Keratinocyte (primary cell): Measurements from ENCODE around the gene PALD1. TPM values are rescaled to one million over a fixed set of nuclear protein-coding genes. Genes with fewer than 3 reads are reported as not detected.

Experiments
- DNase-seq: peaks from one replicate; pipeline ENCODE4 v3.0.0-alpha.2; 2011; ENCODE audit warnings: low read depth, missing footprints, low spot score
- FAIRE-seq: peaks from 2 replicates; lab custom pipeline; 2011; peaks lifted over from hg19 to GRCh38; lab: Jason Lieb, UNC
- H2AFZ ChIP-seq: 2 replicates; pipeline ENCODE4 v1.6.0; 2012; ENCODE audit warnings: low read length, control low read depth, inconsistent platforms; ENCODE audit not compliant: control insufficient read depth
- H3K27ac ChIP-seq: 2 replicates; pipeline ENCODE4 v1.5.1; 2011; ENCODE audit warnings: low read length; ENCODE audit not compliant: control insufficient read depth, insufficient read depth
- H3K27me3 ChIP-seq: 3 replicates; pipeline ENCODE4 v1.6.0; 2011; ENCODE audit warnings: low read length; ENCODE audit not compliant: control insufficient read depth, insufficient read depth; ENCODE audit errors: extremely low read depth
- H3K36me3 ChIP-seq, 2 experiments: 2 replicates in 1 of 2; 3 replicates in 1 of 2; pipeline ENCODE4 v1.5.1; 2011; ENCODE audit warnings: low read length in 2 of 2, mild to moderate bottlenecking in 1 of 2; ENCODE audit not compliant: control insufficient read depth in 2 of 2, insufficient read depth in 2 of 2; ENCODE audit errors: extremely low read depth in 1 of 2
- H3K4me1 ChIP-seq: 3 replicates; pipeline ENCODE4 v1.5.1; 2011; ENCODE audit warnings: low read length; ENCODE audit not compliant: control insufficient read depth, insufficient read depth; ENCODE audit errors: extremely low read depth
- H3K4me2 ChIP-seq: 3 replicates; pipeline ENCODE4 v1.6.0; 2011; ENCODE audit warnings: low read depth, low read length; ENCODE audit not compliant: control insufficient read depth, insufficient read depth; ENCODE audit errors: extremely low read depth
- H3K4me3 ChIP-seq, 3 experiments: fragments of 200-600 bp in 1 of 3; sonication (generic) in 1 of 3; 2 replicates in 2 of 3; 3 replicates in 1 of 3; pipeline ENCODE4 v1.5.1; 2011 to 2016; ENCODE audit warnings: low read length in 3 of 3, mild to moderate bottlenecking in 3 of 3, control low read depth in 2 of 3, inconsistent platforms in 1 of 3, low read depth in 1 of 3, mixed read lengths in 1 of 3, mixed run types in 1 of 3, moderate library complexity in 1 of 3; ENCODE audit not compliant: control insufficient read depth in 2 of 3, insufficient read depth in 2 of 3; ENCODE audit errors: extremely low read depth in 1 of 3
- H3K79me2 ChIP-seq: 2 replicates; pipeline ENCODE4 v1.6.0; 2012; ENCODE audit warnings: low read length; ENCODE audit not compliant: control insufficient read depth, insufficient read depth
- H3K9ac ChIP-seq: 3 replicates; pipeline ENCODE4 v1.6.0; 2011; ENCODE audit warnings: low read length; ENCODE audit not compliant: control insufficient read depth, insufficient read depth; ENCODE audit errors: extremely low read depth
- H3K9me1 ChIP-seq: 3 replicates; pipeline ENCODE4 v1.6.0; 2011; ENCODE audit warnings: low read length; ENCODE audit not compliant: control insufficient read depth, insufficient read depth; ENCODE audit errors: extremely low read depth
- H3K9me3 ChIP-seq: 2 replicates; pipeline ENCODE4 v1.5.1; 2012; ENCODE audit warnings: low read depth, low read length; ENCODE audit not compliant: control insufficient read depth
- H4K20me1 ChIP-seq: 3 replicates; pipeline ENCODE4 v1.6.0; 2011; ENCODE audit warnings: low read length; ENCODE audit not compliant: control insufficient read depth, insufficient read depth; ENCODE audit errors: extremely low read depth
- EZH2 ChIP-seq: IDR thresholded peaks from one replicate; pipeline ENCODE4 v1.6.1; 2012; ENCODE audit warnings: inconsistent platforms, mild to moderate bottlenecking, low read length, moderate library complexity
- dilution Hi-C: fragments of 300-500 bp; cut with MboI; formaldehyde crosslinking; loops from one replicate; pipeline ENCODE4 v1.7.0; 2020; ENCODE audit warnings: low sequenced_read_pairs; ENCODE audit not compliant: extremely low pct_ligation_motif_present
- polyA plus RNA-seq, 5 experiments: library from polyadenylated mRNA; depleted of rRNA in 3 of 5; stranded (reverse) in 3 of 5; stranded (forward) in 1 of 5; unstranded in 1 of 5; fragments of >200 nt; gene quantifications; 1 replicate in 1 of 5; 2 replicates in 3 of 5; 3 replicates in 1 of 5; pipeline versions ENCODE4 v1.2.1 to v1.2.3, GENCODE V29; 2011 to 2012; ENCODE audit warnings: missing spikeins in 2 of 5, low read depth in 1 of 5, low replicate concordance in 1 of 5
- TF ChIP-seq, protein P1 (sequence below), 3 experiments: IDR thresholded peaks in 1 of 3; conservative IDR thresholded peaks in 1 of 3; optimal IDR thresholded peaks in 1 of 3; 2 replicates in 2 of 3; 3 replicates in 1 of 3; pipeline versions ENCODE3 to v1.5.1; 2011; ENCODE audit warnings: low read length in 3 of 3, mild to moderate bottlenecking in 3 of 3, moderate library complexity in 2 of 3, control low read depth in 1 of 3, inconsistent platforms in 1 of 3; ENCODE audit not compliant: insufficient read depth in 2 of 3; ENCODE audit errors: extremely low read depth in 1 of 3

Gene PALD1
- polyA plus RNA-seq, 1 donor (not counting 4 experiments of a cell fraction or from before 2014, with no cell fraction given), result 0.83 TPM

DNA sequence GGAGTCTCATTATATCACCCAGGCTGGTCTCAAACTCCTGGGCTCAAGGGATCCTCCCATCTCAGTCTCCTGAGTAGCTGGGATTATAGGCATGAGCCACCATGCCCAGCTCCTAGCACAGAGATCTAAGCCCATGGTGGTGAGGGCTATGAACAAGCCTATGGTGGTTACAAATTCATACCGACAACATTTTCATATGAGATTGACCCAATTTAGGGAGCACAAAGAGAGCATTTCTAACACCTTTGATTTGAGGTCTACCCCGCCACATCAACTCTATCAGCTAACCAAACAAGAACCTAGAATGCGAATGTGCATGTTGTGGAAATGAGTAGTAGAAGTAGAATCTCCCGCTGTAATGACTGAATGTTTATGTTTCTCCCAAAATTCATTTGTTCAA is 138.2 kb downstream of the PALD1 start:
- Histone ChIP-seq H3K9me1 (no peaks in the 10 kb centered on the region), H3K27ac (no peak overlapping the region), H3K4me2 (no peak overlapping the region), H3K4me1 (peaks cover 6% of the 10 kb centered on the region), H2AFZ (no peak overlapping the region), H3K27me3 (no peaks in the 10 kb centered on the region), H3K36me3 (no peaks in the 10 kb centered on the region), H3K79me2 (no peaks in the 10 kb centered on the region), H4K20me1 (no peaks in the 10 kb centered on the region), H3K9ac (no peak overlapping the region), H3K9me3 (peaks cover 4% of the 10 kb centered on the region), H3K4me3 (no peak overlapping the region)
- TF ChIP-seq, protein P1, sequence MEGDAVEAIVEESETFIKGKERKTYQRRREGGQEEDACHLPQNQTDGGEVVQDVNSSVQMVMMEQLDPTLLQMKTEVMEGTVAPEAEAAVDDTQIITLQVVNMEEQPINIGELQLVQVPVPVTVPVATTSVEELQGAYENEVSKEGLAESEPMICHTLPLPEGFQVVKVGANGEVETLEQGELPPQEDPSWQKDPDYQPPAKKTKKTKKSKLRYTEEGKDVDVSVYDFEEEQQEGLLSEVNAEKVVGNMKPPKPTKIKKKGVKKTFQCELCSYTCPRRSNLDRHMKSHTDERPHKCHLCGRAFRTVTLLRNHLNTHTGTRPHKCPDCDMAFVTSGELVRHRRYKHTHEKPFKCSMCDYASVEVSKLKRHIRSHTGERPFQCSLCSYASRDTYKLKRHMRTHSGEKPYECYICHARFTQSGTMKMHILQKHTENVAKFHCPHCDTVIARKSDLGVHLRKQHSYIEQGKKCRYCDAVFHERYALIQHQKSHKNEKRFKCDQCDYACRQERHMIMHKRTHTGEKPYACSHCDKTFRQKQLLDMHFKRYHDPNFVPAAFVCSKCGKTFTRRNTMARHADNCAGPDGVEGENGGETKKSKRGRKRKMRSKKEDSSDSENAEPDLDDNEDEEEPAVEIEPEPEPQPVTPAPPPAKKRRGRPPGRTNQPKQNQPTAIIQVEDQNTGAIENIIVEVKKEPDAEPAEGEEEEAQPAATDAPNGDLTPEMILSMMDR (optimal IDR thresholded peaks at IDR 0.05 in 1 of 3, IDR thresholded peaks at IDR 0.05 in 1 of 3, conservative IDR thresholded peaks at IDR 0.05 in 1 of 3; ENCODE audit: extremely low read depth in 1 of 3, insufficient read depth in 2 of 3, low read length in 3 of 3), result no peak
- no peak for TF ChIP-seq EZH2
- dilution Hi-C loops, result no loop called here
- no peak for FAIRE-seq
- DNase-seq, result no peak

Other genes with a start within 250 kb of the PALD1 start
- 201 to 324 TPM (median 203 TPM) in 3 replicates for gene PPA1, start 245.3 kb upstream of the PALD1 start, polyA plus RNA-seq
- gene NPFFR1, start 194.8 kb upstream of the PALD1 start, polyA plus RNA-seq, result not detected in 3 replicates
- 0.54 to 1.6 TPM (median 0.93 TPM) in 3 replicates for gene LRRC20, start 96.1 kb upstream of the PALD1 start, polyA plus RNA-seq
- 10.2 to 22.2 TPM (median 18.9 TPM) in 3 replicates for gene EIF4EBP2, start 74.6 kb upstream of the PALD1 start, polyA plus RNA-seq
- gene NODAL, start 37.1 kb upstream of the PALD1 start, polyA plus RNA-seq, result 0.30 to 0.46 TPM (median 0.45 TPM) in 3 replicates
- gene PRF1, start 124.0 kb downstream of the PALD1 start, polyA plus RNA-seq, result 0.02 to 0.09 TPM in 2 of 3 replicates, not detected in the other
- gene ADAMTS14, start 193.7 kb downstream of the PALD1 start, polyA plus RNA-seq, result 0.09 to 0.75 TPM (median 0.12 TPM) in 3 replicates